NCI-H526 treated with DMSO at 0.1 percent for 48 hours (cell line): ENCODE data around the gene TBC1D5.
"Not testable (repeated sequence)": the region's sequence is repeated elsewhere in the genome, so short reads cannot be mapped to it uniquely, and the experiment has no call there.

ENCODE experiments used
- DNase-seq: peaks from one replicate; lab custom pipeline; 2025; lab: John Stamatoyannopoulos, UW

Gene TBC1D5

DNA sequence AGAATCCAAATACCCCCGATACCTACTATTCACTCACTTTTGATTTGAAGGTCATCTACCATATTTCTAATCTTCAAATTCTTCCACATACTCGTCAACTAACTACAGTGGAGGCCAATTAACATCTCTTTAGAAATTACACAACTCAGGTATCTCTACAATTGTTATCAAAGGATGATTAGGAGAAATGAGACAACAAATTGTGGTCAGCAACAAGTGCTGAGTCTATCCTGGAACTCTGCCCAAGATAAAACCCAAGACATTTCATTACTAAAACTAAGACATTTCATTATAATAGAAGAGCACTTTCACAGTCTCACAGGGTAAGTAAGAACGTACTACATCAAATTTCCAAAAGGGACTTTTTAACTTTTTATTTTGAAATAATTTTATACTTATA, 100.0 kb downstream of the TBC1D5 start:
- no peak for DNase-seq

DNA sequence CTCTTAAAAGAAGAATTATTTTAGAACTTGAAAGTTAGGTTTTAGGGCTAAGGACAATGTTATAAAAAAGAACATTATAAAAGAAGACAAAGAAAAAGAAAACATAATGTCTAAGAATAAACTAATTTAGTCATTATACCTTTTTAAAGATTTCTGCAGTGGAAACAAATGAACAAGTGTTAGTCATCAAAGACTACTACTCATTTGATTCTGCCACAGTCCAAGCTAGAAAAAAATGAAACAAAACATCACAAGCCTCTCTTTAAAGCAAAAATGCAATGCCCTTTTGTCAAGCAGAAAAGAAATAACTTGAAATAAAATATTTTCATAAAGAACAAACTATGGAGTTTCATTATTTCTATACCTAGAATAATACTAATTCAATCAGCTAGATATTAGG, 102.0 kb downstream of the TBC1D5 start:
- DNase-seq, result no peak

DNA sequence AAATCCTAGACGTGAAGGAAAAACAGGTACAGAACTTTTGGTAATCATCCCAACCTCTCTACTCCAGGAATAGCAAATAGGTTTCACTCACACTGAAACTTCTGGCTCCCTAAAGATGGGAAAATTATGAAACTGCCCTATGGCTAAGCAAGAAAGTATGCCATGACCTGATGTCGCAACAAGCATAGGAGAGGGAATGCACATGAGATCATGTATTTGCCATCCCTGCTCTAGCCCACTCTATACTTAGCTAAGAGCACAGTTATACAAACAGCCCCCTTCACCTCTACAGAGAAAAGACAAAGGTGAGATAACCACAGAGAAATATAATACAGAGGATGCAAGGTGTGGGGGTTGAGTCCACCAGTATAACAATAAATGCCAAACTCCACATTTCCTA, 102.7 kb downstream of the TBC1D5 start:
- no peak for DNase-seq

DNA sequence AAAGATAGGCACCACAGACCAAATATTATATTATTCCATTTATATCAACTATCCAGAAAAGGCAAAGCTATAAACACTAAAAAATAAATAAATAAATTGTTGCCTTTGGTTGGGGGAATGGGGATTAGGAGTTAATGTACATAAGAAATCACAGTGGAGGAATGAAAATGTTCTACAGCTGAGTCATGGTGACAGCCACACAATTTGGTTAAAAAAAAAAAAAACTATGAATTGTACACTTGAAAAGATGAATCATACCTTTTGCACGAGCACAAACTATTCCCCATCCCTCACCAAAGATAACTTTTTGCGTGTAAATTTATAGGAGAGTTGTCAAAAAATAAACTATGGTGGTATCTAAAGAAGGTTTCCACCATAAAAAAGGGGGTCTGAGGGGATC, 103.2 kb downstream of the TBC1D5 start:
- DNase-seq, result no peak

DNA sequence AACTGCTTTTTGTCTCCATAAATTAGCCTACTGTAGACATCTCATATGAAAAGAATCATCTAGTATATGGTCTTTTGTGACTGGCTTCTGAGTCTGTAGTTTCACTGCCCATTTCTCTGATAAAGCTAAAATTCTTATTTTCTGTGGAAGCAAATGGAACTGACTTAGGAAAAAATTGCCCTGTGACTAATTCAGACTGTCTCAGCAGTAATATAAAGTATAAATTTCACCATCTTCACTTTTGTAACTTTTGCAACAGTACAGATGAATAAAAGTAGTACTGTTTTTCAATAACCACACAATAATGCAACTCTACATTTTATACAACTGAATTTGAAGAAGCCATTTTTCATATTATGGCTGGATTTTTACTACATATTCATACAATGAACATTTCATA, 104.1 kb downstream of the TBC1D5 start:
- DNase-seq, result no peak

DNA sequence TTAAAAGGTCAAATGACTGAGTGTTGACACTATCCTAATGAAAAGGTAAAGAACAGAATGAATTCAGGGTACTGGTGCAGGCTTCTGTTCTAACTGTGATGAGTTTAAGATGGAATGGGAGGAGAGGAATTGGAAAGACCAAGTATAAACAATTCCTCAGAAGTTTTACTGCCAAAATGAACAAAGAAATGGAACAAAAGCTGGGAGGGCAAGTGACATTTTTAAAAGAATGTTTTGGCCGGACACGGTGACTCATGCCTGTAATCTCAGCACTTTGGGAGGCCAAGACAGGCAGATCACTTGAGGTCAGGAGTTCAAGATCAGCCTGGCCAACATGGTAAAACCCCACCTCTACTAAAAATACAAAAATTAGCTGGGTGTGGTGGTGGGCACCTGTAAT, 106.8 kb downstream of the TBC1D5 start:
- DNase-seq, result not testable (repeated sequence)

DNA sequence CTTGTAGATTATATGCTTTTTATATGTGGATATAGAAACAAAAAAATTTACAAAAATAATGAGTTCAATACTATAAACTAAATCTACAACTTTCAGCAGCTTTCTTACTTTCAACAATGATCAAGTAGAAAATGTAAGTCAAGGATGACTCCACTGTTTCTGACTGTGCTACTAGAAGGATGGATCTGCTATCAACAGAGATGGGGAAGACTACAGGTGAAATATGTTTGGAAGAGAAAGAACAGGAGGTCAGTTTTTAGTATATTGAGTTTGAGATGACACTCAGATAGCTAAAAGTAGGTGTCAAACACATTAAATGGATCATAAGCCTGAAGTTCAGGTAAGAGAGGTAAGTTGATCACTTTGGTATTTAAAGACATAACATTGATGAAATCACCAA, 107.5 kb downstream of the TBC1D5 start:
- DNase-seq, result no peak

DNA sequence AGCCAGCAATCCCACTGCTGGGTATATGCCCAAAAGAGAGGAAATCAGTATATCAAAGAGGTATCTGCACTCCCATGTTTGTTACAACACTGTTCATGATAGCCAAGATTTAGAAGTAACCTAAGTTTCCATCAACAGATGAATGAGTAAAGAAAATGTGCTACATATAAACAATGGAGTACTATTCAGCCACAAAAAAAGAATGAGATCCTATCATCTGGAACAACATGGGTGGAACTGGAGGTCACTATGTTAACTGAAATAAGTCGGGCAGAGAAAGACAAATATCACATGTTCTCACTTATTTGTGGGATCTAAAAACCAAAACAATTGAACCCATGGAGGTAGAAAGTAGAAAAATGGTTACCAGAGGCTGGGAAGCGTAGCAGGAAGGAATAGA, 108.2 kb downstream of the TBC1D5 start:
- no peak for DNase-seq

DNA sequence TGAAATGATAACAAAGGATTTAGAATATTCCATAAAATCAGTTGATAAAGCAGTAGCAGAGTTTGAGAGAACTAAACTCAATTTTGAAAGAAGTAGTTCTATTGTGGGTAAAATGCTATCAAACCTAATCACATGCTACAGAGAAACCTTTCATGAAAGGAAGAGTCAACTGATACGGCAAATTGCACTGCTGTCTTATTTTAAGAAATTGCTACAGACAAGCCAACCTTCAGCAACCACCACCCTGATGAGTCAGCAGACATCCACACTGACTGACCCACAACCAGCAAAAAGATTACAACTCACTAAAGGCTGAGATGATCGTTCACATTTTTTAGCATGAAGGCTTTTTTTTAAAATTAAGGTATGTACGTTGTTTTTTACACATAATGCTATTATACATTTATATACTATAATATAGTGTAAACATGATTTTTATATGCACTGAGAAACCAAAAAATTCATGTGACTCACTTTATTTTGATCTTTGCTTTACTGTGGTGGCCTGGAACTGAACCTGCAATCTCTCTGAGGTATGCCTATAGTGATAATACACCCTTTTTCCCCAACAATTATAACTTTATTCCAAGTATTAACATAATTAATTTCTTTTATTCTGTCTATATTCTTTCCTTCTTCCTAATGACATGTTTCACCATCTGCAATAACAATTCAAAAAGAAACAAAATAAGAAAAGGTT, 109.9 kb downstream of the TBC1D5 start:
- no peak for DNase-seq

DNA sequence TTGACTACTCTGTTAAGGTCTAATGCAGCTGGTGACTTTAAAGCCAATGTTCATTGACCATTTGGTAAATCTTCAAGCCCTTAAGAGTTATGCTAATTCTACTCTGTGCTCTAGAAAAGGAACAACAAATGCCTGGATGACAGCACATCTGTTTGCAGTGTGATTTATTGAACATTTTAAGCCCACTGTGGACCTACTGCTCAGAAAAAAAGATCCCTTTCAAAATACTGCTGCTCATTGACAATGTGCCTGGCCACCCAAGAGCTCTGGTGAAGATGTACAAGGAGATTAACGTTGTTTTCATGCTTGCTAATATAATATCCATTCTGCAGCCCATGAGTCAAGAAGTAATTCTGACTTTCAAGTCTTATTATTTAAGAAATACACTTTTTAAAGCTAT, 110.8 kb downstream of the TBC1D5 start:
- no peak for DNase-seq

DNA sequence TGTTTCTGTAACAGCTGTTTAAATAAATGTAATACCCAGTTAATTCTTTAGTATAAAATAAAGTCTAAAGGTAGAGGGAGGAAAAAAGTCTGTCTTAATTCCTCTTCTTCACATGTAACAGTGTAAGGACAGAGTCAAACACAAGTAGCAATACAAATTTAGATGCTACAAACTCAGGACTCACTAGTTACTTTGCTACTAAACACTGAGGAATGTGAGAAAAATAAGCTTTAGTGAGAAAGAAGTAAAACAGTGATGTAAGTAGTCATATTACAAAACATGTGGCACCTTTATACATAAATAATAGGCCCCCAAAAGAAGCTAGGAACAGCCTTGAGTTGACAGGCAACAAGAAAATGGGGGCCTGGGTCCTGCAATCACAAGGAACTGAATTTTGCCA, 113.0 kb downstream of the TBC1D5 start:
- no peak for DNase-seq

DNA sequence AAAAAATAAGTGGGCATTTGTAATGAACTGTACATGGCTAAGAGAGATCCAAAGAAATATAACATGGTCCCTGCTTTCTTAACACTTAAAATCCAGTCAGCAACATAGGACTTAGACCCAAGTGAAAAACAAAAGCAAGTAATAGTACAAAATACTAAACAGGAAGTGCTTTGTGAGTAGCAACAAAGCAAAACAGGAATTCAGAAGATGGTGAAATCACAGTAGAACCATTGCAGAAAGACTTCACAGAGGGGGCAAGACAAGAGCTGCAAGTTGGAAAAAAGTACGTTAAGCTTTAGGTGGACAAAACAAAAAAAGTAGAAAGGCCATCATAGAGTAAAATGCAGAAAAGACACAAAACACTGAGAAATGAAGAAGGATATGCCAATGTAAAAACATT, 116.0 kb downstream of the TBC1D5 start:
- no peak for DNase-seq

DNA sequence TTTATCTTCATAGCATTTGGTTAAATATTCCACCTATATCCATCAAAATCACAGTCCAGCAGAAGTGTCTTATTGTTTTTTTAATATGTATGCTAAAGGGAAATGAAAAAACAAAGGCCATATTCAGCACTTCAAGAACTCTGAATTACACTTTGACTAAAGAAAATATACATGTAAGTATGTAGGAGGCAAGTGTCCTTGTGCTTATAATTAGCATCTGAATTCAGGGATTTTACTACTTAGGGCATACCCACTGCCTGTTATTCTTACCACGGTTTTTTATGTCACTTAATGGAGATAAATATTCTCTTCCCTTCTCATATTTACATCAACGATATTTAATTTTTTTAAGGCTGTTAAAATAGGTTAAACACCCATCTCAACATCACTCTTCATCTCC, 117.3 kb downstream of the TBC1D5 start:
- no peak for DNase-seq

DNA sequence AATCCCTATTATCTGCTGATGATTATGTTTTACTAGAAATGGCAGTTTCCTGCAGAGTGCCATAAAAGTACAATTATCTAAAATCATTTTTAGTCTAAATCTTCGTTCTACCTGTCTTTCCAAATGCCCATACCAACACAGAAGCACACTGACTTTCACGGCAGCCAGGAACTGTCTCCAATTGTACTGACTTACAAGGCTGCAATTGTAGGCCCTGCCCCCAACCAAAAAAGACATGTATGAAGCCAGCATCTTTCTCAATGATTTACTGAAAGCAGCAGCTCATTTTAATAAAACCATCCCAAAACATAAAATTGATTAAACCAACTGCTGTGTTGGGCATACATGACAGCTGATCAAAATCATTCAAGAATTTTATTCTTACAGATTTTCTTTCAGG, 119.0 kb downstream of the TBC1D5 start:
- DNase-seq, result no peak

DNA sequence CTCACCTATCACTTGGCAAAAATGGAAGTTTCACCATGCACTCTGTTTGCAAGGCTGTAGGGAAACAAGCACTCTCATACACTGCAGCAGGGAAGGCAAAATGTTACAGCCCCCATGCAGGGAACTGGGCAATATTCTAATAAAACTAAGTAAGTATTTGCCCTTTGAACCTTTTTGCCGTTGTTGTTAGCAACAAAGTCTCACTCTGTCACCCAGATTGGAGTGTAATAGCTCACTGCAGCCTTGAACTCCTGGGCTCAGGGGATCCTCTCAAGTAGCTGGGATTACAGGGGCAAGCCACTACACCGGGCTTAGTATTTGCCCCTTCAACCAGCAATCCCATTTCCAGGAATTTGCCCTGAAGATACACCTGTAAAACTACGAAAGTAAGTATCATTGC, 122.5 kb downstream of the TBC1D5 start:
- no peak for DNase-seq

DNA sequence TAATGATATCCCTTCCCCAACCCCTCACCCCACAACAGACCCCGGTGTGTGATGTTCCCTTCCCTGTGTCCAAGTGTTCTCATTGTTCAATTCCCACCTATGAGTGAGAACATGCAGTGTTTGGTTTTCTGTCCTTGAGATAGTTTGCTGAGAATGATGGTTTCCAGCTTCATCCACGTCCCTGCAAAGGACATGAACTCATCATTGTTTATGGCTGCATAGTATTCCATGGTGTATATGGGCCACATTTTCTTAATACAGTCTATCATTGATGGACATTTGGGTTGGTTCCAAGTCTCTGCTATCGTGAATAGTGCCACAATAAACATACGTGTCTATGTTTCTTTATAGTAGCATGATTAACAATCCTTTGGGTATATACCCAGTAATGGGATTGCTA, 129.4 kb downstream of the TBC1D5 start:
- not testable (repeated sequence) for DNase-seq

DNA sequence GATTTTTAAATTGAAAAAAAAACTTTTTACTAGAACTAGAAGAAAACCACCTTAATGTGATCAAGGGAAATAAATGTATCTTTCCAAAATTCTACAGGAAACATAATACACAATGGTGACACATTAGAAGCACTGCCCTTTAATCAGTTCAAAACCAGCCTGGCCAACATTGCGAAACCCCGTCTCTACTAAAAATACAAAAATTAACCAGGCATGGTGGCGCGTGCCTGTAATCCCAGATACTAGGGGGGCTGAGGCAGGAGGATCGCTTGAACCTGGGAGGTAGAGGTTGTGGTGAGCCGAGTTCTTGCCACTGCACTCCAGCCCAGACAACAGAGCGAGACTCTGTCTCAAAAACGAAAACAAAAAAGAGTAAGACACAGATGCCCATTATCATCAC, 134.5 kb downstream of the TBC1D5 start:
- DNase-seq, result no peak

DNA sequence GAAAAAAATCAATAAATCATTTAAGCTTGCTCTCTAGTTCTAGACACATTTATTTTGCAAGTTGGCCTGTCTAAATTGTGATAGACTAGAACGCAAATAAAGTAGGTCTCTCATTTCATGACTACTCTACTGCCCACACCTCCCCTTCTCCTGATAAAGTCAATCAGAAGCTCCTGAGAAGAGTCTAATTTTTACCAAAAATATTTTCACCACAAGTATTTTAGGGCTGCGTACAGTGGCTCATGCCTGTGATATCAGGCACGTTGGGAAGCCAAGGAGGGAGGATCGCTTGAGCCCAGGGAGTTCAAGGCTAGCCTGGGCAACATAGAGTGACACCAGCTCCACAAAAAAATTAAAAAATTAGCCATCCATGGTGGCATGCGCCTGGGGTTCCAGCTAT, 136.5 kb downstream of the TBC1D5 start:
- DNase-seq, result no peak

DNA sequence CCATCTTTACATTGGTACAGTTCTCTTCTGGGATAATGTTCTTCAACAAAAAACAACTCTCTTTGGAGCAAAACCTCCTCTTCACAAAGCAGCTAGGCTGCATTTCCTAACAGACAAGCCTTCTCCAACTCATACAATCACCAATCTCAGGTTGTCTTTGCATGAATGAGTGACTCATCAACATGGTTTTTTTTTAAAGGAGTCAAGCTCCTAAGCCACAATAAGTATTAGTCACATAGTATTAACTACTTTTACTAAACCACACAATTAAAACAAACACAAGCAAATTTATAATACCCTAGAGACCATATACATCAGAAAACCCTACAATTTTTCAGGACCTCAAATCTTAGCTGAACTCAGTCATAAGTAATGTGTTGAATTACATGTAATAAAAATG, 137.4 kb downstream of the TBC1D5 start:
- DNase-seq, result no peak

DNA sequence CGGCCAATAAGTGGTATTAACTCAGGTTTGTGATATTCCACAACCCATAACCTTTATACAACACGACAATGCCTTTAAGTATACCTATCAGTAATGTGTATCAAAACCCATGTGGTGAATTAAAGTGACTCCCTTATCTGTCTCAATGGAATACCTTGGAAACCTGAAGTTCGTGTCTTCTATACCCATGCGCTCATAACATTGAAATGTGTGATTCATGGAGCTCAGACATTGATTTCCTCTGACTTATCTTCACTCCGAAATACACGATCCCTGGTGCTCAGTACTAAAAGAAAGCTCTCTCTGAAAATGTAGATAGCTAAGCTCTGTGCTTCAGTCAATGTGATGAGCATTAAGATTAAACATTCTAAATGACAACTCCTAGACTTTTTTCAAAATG, 140.3 kb downstream of the TBC1D5 start:
- no peak for DNase-seq

DNA sequence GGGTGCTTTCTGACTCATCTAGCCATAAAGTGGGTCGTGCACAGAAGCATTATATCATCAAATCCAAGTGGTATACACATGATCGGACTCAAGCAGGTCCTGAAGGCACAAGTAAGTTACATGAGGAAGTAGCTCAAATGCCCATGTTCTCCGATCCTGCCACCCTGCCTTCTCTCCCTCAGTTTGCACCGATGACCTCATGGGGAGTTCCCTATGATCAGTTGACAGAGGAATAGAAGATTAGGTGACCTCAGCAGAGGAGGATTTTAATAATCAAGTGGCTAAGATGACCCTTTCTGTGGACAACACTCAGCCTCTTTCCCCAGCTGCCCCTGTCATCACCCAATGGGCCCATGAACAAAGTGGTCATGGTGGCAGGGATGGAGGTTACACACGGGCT, 149.5 kb downstream of the TBC1D5 start:
- no peak for DNase-seq

DNA sequence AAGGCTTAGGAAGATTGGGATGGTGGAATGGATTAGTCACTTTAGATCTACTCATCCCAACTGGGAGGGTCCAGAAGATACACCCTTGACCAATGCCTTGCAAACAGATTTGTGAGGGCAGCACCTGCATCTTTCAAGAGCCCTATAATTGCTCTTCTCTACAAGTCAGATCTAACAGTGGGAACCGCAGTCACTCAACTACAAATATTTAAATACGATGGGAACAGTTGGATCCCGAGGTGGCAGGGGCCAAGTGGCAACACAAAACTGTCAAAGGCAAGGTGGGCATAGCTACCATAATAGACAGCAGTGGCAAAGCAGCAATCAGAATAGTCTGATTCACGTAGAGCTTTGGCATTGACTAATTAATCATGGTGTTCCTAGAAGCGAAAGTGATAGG, 152.0 kb downstream of the TBC1D5 start:
- DNase-seq, result no peak

DNA sequence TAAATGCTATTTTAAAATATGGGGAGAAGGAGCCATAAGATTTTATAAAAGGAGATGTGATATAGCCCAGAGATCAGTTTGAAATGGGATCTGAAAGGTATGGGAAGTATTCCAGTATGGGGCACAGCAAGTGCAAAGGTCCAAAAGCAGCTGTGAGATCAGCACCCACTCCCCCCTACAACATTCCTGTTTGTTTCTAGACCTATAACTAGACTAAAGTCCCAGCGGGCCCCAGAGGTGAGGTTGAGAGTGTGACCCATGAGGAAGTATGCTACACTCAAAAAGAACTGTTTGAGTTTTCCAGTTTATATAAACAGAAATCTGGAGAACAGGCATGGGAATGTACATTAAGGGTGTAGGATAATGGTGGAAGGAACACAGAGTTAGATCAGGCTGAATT, 152.5 kb downstream of the TBC1D5 start:
- DNase-seq, result no peak

DNA sequence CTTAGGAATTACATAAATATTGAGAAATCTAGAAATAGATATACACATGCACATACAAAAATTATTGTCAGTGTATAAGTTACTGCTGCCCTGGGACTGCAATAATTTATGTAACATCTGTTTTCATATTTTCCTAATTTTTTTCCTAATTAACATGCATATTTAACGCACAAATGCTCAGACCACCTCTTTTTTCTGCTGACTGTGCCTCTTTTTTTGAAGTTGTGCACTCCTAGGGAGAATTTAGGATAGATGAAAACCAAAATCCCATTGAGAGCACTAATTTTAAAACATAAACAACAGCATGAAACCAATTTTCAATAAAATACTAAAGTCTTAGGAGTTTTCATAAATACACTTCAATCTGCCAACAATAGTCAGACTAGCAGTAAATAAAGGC, 154.0 kb downstream of the TBC1D5 start:
- DNase-seq, result no peak
